GM12878 (cell line): ENCODE data around the gene DCAF7. TPM values are rescaled to one million over a fixed set of nuclear protein-coding genes. Genes with fewer than 3 reads are reported as not detected.

Experiments
- BCLAF1 ChIP-seq: fragments of 450-650 bp; IDR thresholded peaks from 2 replicates; pipeline ENCODE4 v1.6.1; 2017; ENCODE audit warnings: antibody characterized with exemption, mild to moderate bottlenecking, moderate library complexity
- CHD2 ChIP-seq: IDR thresholded peaks from 2 replicates; pipeline ENCODE4 v1.6.1; 2011; ENCODE audit warnings: low read depth, low read length, improper control_type of control experiment, borderline replicate concordance
- HDGF ChIP-seq: fragments of 450-650 bp; IDR thresholded peaks from 2 replicates; pipeline ENCODE4 v1.6.1; 2016; ENCODE audit warnings: antibody characterized with exemption
- JUND ChIP-seq: IDR thresholded peaks from 2 replicates; pipeline ENCODE4 v1.6.1; 2012; ENCODE audit warnings: low read depth, mild to moderate bottlenecking, low read length, improper control_type of control experiment, moderate library complexity
- MEF2B ChIP-seq: fragments of 450-650 bp; IDR thresholded peaks from 2 replicates; pipeline ENCODE4 v1.6.1; 2018; ENCODE audit warnings: mild to moderate bottlenecking, moderate library complexity; ENCODE audit not compliant: partially characterized antibody, poor library complexity, severe bottlenecking
- MXI1 ChIP-seq: fragments of 150-350 bp; IDR thresholded peaks from 2 replicates; pipeline ENCODE4 v1.6.1; 2011; ENCODE audit warnings: low read depth, mild to moderate bottlenecking, inconsistent platforms, low read length, improper control_type of control experiment
- PBX3 ChIP-seq: IDR thresholded peaks from 2 replicates; pipeline ENCODE4 v1.6.1; 2011; ENCODE audit warnings: mild to moderate bottlenecking, low read depth, low read length, moderate library complexity; ENCODE audit not compliant: insufficient replicate concordance
- RELA ChIP-seq: fragments of 450-650 bp; IDR thresholded peaks from 2 replicates; pipeline ENCODE4 v1.8.0; 2014; ENCODE audit warnings: borderline replicate concordance; ENCODE audit not compliant: partially characterized antibody
- RFX5 ChIP-seq: IDR thresholded peaks from 2 replicates; pipeline ENCODE4 v1.6.1; 2011; ENCODE audit warnings: low read depth, low read length, improper control_type of control experiment
- SMAD1 ChIP-seq: fragments of 450-650 bp; IDR thresholded peaks from 2 replicates; pipeline ENCODE4 v1.6.1; 2018; ENCODE audit warnings: mild to moderate bottlenecking, low read depth; ENCODE audit not compliant: partially characterized antibody
- TBL1XR1 ChIP-seq: IDR thresholded peaks from 2 replicates; pipeline ENCODE4 v1.6.1; 2012; ENCODE audit warnings: low read depth, low read length, improper control_type of control experiment
- polyA plus RNA-seq, 11 experiments: library from polyadenylated mRNA; depleted of rRNA in 4 of 11; unstranded in 6 of 11; stranded (reverse) in 5 of 11; fragments of >200 nt; fragmentation: Nextera tagmentation in 4 of 11; fragmentation: Illumina TruSeq in 1 of 11; extraction: Ambion mirVana in 4 of 11; extraction: Trizol in 1 of 11; gene quantifications; 1 replicate in 1 of 11; 2 replicates in 10 of 11; pipeline versions ENCODE4 v1.2.1 to v1.2.3, GENCODE V29; 2011 to 2016; ENCODE audit warnings: inconsistent platforms in 2 of 11, missing spikeins in 2 of 11, low read depth in 1 of 11
- total RNA-seq, 4 experiments: library from RNA; depleted of rRNA in 3 of 4; stranded (reverse); fragments of >200 nt in 3 of 4; fragmentation: Illumina TruSeq in 1 of 4; extraction: Trizol in 1 of 4; gene quantifications; 2 replicates each; pipeline versions ENCODE4 v1.2.1 to v1.2.3, GENCODE V29; 2013 to 2021

Gene DCAF7
- total and polyA plus RNA-seq, 10 of the 15 experiments (the other 5 are each of a cell fraction or from before 2014, with no cell fraction given), result 27.0 to 103 (median 54.5) TPM

GRCh38 chr17:63568563-63568962 is 18.3 kb downstream of the DCAF7 start (continued):
- TF ChIP-seq TBL1XR1 (no peak), PBX3 (no peak), MEF2B (no peak), SMAD1 (no peak), RFX5 (no peak), RELA (no peak), CHD2 (no peak), HDGF (no peak), MXI1 (no peak), JUND (no peak), BCLAF1 (no peak)
- TF ChIP-seq, all 136 proteins: peak for 0
